Measurements from ENCODE around the gene PGP. TPM values are rescaled to one million over a fixed set of nuclear protein-coding genes. Genes with fewer than 3 reads are reported as not detected.
A peak's percentile ranks its signal among the peaks of the same experiment; 100 is the strongest.
"Not testable (repeated sequence)": the region's sequence is repeated elsewhere in the genome, so short reads cannot be mapped to it uniquely, and the experiment has no call there.

The PGP gene
- total RNA-seq, 1 experiment from 2014 or later: 48.7 TPM

DNA sequence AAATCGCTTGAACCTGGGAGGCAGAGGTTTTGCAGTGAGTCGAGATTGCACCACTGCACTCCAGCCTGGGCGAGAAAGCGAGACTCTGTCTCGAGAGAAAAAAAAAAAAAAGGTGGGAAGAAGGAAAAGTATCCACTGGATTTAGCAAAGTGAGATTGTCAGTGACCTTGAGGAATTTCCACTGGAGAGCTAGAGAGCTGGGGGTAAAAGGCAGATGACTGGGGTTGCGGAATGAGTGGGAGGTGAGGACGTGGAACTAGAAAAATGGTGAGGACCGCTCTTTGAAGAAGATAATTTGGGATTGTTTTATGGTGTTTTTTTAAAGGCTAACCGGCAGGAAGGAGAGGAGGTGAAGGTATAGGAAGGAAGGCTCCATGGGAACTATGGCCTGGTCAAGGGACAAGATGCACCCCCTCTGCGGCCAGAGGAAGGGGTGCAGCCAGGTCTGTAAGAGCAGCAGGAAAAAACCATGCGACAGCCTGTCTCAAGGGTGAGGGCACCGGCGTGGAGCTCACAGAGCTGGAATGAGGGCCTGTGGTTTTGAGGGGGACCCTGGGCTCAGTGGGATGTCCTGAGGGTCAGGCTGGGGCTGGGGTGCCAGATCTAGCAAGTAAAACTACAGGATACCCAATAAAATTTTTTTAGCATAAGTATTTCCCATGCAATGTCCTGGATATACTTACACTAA, 10.1 kb downstream of the PGP start:
- Histone ChIP-seq H3K9me3 (ENCODE audit: control insufficient read depth, insufficient read depth, low read depth, low read length) (no peaks in the 10 kb centered on the region), H3K4me3 (ENCODE audit: low read depth in 2 of 2, low read length in 2 of 2) (peak overlapping the region; percentile 61 to 73), H3K27ac (ENCODE audit: low read length) (peak overlapping the region; percentile 93), H3K27me3 (ENCODE audit: control insufficient read depth, insufficient read depth, low read length) (no peaks in the 10 kb centered on the region), H3K36me3 (ENCODE audit: control insufficient read depth, insufficient read depth, low read length) (no peaks in the 10 kb centered on the region; the same call in 1 of the 2 replicates), H3K4me1 (ENCODE audit: control insufficient read depth, insufficient read depth, low read length) (peaks cover 7% of the 10 kb centered on the region)
- in situ Hi-C loops (cut with HindIII; ENCODE audit: low pct_unique_long_range_greater_than_20kb, low sequenced_read_pairs): no loop called here
- ATAC-seq (no peak), DNase-seq (ENCODE audit: low read depth, low spot score) (no peak)
- TSS peak; percentile 83 for BruUV-seq (replicated peaks)
- ChIA-PET CTCF (no interaction called here), POLR2A (interaction anchor here (0.6 kb wide), 1 partner anchor 23 kb away, joined by 5 read pairs; no protein-coding TSS in a partner anchor)
- TF ChIP-seq TCF7L2 (IDR thresholded peaks at IDR 0.05; ENCODE audit: low read depth, low read length) (no peak), SIN3A (IDR thresholded peaks at IDR 0.05; ENCODE audit: borderline replicate concordance, insufficient read depth, low read depth, low read length) (no peak), POLR2AphosphoS5 (IDR thresholded peaks at IDR 0.05; ENCODE audit: low read depth, low read length) (no peak)
- TF ChIP-seq, protein P1, sequence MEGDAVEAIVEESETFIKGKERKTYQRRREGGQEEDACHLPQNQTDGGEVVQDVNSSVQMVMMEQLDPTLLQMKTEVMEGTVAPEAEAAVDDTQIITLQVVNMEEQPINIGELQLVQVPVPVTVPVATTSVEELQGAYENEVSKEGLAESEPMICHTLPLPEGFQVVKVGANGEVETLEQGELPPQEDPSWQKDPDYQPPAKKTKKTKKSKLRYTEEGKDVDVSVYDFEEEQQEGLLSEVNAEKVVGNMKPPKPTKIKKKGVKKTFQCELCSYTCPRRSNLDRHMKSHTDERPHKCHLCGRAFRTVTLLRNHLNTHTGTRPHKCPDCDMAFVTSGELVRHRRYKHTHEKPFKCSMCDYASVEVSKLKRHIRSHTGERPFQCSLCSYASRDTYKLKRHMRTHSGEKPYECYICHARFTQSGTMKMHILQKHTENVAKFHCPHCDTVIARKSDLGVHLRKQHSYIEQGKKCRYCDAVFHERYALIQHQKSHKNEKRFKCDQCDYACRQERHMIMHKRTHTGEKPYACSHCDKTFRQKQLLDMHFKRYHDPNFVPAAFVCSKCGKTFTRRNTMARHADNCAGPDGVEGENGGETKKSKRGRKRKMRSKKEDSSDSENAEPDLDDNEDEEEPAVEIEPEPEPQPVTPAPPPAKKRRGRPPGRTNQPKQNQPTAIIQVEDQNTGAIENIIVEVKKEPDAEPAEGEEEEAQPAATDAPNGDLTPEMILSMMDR (IDR thresholded peaks at IDR 0.05): no peak
- TF ChIP-seq, protein P2, sequence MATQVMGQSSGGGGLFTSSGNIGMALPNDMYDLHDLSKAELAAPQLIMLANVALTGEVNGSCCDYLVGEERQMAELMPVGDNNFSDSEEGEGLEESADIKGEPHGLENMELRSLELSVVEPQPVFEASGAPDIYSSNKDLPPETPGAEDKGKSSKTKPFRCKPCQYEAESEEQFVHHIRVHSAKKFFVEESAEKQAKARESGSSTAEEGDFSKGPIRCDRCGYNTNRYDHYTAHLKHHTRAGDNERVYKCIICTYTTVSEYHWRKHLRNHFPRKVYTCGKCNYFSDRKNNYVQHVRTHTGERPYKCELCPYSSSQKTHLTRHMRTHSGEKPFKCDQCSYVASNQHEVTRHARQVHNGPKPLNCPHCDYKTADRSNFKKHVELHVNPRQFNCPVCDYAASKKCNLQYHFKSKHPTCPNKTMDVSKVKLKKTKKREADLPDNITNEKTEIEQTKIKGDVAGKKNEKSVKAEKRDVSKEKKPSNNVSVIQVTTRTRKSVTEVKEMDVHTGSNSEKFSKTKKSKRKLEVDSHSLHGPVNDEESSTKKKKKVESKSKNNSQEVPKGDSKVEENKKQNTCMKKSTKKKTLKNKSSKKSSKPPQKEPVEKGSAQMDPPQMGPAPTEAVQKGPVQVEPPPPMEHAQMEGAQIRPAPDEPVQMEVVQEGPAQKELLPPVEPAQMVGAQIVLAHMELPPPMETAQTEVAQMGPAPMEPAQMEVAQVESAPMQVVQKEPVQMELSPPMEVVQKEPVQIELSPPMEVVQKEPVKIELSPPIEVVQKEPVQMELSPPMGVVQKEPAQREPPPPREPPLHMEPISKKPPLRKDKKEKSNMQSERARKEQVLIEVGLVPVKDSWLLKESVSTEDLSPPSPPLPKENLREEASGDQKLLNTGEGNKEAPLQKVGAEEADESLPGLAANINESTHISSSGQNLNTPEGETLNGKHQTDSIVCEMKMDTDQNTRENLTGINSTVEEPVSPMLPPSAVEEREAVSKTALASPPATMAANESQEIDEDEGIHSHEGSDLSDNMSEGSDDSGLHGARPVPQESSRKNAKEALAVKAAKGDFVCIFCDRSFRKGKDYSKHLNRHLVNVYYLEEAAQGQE (IDR thresholded peaks at IDR 0.05; ENCODE audit: insufficient read depth in 1 of 2, low read depth in 2 of 2, low read length in 1 of 2): no peak
- intact Hi-C loops (cut with micrococcal nuclease; ENCODE audit: unreplicated experiment): no loop called here

DNA sequence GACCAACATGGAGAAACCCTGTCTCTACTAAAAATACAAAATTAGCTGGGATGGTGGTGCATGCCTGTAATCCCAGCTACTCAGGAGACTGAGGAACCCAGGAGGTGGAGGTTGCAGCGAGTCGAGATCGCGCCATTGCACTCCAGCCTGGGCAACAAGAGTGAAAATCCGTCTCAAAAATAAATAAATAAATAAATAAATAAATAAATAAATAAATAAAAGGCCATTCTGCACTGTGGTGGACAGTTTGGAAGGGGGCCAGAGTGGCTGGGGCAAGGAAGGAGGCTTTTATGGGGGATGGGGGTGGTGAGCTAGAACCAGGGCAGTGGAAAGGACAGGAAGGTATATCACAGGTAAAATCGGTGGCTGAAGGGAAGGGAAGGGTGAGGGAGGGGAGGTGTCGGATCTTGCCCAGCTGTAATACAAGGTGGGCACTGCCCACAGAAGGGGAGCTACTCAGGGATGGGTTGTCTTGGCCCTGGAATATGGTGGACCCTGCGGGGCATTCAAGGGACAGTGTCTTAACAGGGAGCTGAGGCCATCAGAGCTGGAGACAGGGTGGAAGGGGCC, 11.4 kb downstream of the PGP start:
- H3K36me3 ChIP-seq (ENCODE audit: control insufficient read depth, insufficient read depth, low read length); H3K9me3 ChIP-seq (ENCODE audit: control insufficient read depth, insufficient read depth, low read depth, low read length); H3K4me1 ChIP-seq (ENCODE audit: control insufficient read depth, insufficient read depth, low read length); CTCF ChIA-PET; intact Hi-C loops (cut with micrococcal nuclease; ENCODE audit: unreplicated experiment); ATAC-seq; in situ Hi-C loops (cut with HindIII; ENCODE audit: low pct_unique_long_range_greater_than_20kb, low sequenced_read_pairs); H3K27me3 ChIP-seq (ENCODE audit: control insufficient read depth, insufficient read depth, low read length); DNase-seq (ENCODE audit: low read depth, low spot score); BruUV-seq (replicated peaks); H3K27ac ChIP-seq (ENCODE audit: low read length); H3K4me3 ChIP-seq (ENCODE audit: low read depth in 2 of 2, low read length in 2 of 2): not testable (repeated sequence)
- POLR2A ChIA-PET: interaction anchor here (0.7 kb wide), 3 partner anchors 12 to 243 kb away, joined by 3 to 5 read pairs (median 3); no protein-coding TSS in a partner anchor

DNA sequence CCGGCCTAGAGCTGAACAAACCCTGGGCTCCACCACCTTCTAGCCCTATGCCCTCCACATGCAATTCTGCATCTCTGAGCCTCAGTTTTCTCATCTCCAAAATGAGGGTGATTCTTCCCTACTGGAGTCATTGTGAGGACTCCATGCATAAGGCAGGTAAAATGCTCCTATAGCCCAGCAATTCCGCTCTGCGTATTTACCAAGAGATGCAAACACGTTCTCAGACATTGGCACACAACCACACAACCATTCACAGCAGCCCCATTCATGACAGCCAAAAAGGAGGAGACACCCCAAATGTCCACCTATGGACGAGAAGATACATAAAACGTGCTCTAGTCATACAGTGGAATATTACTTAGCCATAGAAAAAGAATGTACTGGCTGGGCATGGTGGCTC, 14.3 kb downstream of the PGP start:
- Histone ChIP-seq H3K27ac (ENCODE audit: low read length) (no peak overlapping the region), H3K4me1 (ENCODE audit: control insufficient read depth, insufficient read depth, low read length) (peaks cover 5% of the 10 kb centered on the region), H3K36me3 (ENCODE audit: control insufficient read depth, insufficient read depth, low read length) (no peaks in the 10 kb centered on the region), H3K9me3 (ENCODE audit: control insufficient read depth, insufficient read depth, low read depth, low read length) (no peaks in the 10 kb centered on the region), H3K4me3 (ENCODE audit: low read depth in 2 of 2, low read length in 2 of 2) (no peak overlapping the region), H3K27me3 (ENCODE audit: control insufficient read depth, insufficient read depth, low read length) (no peaks in the 10 kb centered on the region)
- POLR2A ChIA-PET: interaction anchor here (0.5 kb wide), 1 partner anchor 49 kb away, joined by 4 read pairs; no protein-coding TSS in a partner anchor
- ATAC-seq: no peak
- intact Hi-C loops (cut with micrococcal nuclease; ENCODE audit: unreplicated experiment) (no loop called here), in situ Hi-C loops (cut with HindIII; ENCODE audit: low pct_unique_long_range_greater_than_20kb, low sequenced_read_pairs) (no loop called here)
- TF ChIP-seq, protein P2 (IDR thresholded peaks at IDR 0.05; ENCODE audit: insufficient read depth in 1 of 2, low read depth in 2 of 2, low read length in 1 of 2): no peak
- TF ChIP-seq, protein P1 (IDR thresholded peaks at IDR 0.05): no peak
- TF ChIP-seq SIN3A (IDR thresholded peaks at IDR 0.05; ENCODE audit: borderline replicate concordance, insufficient read depth, low read depth, low read length) (no peak), POLR2AphosphoS5 (IDR thresholded peaks at IDR 0.05; ENCODE audit: low read depth, low read length) (no peak), TCF7L2 (IDR thresholded peaks at IDR 0.05; ENCODE audit: low read depth, low read length) (no peak)
- DNase-seq (ENCODE audit: low read depth, low spot score): no peak
- CTCF ChIA-PET: no interaction called here
- BruUV-seq (replicated peaks): no TSS peak
